NOMO-1 (cell line): Measurements from ENCODE around the gene RASA2.
"Not testable (repeated sequence)": the region's sequence is repeated elsewhere in the genome, so short reads cannot be mapped to it uniquely, and the experiment has no call there.

ENCODE experiments used
- DNase-seq, 2 experiments: peaks; one replicate each; lab custom pipeline; 2025; ENCODE audit not compliant: unreplicated experiment in 2 of 2; lab: John Stamatoyannopoulos, UW

Gene RASA2

DNA sequence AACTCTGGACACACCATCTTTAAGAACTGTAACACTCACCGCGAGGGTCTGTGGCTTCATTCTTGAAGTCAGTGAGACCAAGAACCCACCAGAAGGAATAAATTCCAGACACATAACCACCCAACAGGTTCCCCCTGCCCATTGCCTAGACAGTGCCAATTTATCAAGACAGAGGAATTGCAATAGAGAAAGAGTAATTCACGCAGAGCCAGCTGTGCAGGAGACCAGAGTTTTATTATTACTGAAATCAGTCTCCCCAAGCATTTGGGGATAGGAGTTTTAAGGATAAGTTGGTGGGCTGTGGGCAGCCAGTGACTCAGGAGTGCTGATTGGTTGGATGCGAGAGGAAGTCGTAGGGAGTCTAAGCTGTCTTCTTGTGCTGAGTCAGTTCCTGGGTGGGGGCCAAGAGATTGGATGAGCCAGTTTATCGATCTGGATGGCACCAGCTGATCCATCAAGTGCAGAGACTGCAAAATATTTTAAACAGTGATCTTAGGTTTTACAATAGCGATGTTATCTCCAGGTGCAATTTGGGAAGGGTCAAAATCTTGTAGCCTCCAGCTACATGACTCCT lies 142.1 kb downstream of the RASA2 start:
- DNase-seq: not testable (repeated sequence)

GRCh38 chr3:141629976-141630375 lies 143.1 kb downstream of the RASA2 start:
- DNase-seq: no peak

DNA sequence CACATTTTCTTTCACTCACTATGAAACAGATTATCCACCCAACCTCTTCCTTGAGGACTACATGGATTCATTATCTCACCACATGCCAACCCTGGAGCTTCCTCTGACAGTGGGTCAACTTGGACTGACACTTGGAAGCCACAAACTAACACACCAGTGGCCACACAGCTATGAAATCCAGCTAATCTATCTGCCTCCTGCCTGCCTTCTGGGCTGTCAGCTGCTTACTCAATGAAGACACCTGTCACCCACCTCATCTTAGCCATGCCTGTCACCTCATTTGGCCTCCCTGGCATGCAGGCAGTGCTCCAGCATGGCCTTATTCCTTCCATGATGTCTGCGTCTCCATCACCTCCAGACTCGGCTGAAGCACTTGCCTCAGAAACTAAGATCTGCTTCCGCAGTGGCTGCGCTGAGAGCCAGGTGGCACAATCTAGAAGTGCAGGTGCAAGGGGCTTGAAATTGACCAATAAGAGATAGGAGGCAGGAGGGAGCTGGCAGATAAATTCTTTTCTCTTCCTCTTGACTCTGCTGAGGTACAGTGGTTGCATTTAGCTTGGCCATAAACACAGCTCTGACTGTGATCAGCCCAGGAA lies 146.1 kb downstream of the RASA2 start:
- no peak for DNase-seq

DNA sequence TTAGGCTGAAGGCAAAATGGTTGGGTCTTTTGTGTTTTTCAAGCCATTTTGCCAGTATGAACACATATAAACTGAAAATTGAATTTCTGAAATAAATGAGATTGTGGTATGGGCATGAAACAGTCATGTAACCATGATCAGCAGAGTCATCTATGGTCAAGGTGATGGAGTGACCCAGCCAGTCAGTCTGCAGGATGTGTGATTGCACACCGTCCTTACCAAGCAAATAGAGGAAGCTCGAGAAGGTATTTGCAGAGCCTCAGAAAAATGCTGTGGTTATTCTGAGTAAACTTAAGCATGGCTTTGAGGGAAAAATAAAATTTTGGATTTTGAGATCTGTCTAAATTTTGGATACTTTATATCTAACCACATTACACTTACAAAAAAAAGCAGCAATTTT lies 155.4 kb downstream of the RASA2 start:
- peak; percentile 36 to 52 for DNase-seq

DNA sequence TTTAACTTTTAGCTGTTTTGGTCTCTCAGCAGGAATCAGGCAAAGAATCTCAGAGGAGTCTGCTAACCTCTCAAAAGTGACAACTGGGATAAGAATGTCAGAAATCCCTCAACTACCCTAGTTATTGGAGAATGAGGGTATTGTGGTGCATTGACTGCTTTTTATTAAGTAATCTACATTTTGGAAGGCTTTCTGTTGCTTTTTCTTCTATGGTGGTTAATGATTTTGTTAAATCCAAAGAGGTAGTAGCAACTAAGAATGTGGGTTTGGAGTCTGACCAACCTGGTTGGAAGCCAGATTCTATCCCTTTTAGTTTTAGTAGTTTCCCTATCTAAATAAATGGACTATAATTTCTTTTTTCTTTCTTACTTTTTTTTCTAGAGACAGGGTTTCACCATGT lies 156.6 kb downstream of the RASA2 start:
- DNase-seq: no peak

GRCh38 chr3:141643796-141644195 lies 157.0 kb downstream of the RASA2 start:
- DNase-seq: no peak

- peak; percentile 66 to 76 for DNase-seq
These were observed 158.1 kb downstream of the RASA2 start for GRCh38 chr3:141644931-141645330.

GRCh38 chr3:141646760-141647561 lies 160.1 kb downstream of the RASA2 start:
- peak; percentile 67 to 72 for DNase-seq

- DNase-seq: no peak
These were observed 160.7 kb downstream of the RASA2 start for GRCh38 chr3:141647562-141647915.

- DNase-seq: no peak
These were observed 161.5 kb downstream of the RASA2 start for GRCh38 chr3:141648055-141648910.

DNA sequence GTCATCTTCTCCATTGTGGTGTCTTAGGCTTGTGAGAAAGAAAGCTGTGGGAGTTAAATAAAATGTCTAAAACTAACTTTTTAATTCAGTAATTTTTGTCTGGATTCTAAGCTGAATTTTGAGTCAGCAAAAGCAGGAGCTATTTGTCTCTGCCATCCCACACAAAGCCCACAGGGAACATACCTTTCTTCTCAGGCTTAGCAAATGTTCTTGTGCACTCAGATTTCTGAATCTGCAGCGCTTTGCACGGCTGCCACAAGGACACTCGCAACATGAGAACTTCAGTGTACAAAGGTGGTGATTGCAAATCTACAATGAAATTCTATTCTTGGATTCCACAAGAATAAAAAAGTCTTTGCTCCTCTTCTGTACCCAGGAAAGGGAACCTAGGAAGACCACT lies 163.0 kb downstream of the RASA2 start:
- no peak for DNase-seq

GRCh38 chr3:141650783-141651182 lies 164.0 kb downstream of the RASA2 start:
- no peak for DNase-seq

DNA sequence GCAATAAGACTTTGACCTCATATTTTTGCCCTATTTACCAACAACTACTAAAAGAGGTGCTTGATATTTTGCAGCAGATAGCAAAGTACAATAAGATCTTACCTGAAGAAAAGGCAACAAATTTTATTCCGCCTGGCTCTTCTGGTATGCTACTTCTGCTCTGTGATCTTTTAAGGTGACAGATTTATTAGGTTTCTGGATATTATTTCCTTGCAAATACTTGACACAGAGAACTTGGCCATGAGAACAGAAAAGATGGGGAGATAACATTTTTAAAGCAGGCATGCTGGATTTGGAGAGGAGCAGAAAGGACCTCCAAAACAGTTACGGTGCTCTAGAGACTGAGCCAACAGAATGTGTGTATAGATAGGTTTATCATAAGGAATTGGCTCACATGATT lies 164.6 kb downstream of the RASA2 start:
- no peak for DNase-seq

DNA sequence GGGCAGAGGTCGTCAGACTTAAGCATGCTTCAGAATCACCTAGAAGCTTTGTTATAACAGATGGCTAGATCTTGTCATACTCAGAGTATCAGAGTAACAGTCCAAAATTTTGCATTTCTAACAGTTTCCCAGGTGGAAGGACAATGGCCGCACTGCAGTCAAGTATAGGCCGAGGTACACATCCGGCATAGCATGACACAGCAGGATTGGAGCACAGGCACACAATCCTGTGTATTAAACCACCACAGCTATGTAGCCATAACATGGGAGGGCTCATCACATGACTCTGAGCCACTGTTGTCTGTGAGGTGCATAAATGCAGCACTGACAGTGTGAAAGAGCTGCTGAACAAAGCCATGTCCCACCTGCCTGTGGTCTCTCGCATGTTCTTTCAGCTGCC lies 165.5 kb downstream of the RASA2 start:
- DNase-seq: no peak

DNA sequence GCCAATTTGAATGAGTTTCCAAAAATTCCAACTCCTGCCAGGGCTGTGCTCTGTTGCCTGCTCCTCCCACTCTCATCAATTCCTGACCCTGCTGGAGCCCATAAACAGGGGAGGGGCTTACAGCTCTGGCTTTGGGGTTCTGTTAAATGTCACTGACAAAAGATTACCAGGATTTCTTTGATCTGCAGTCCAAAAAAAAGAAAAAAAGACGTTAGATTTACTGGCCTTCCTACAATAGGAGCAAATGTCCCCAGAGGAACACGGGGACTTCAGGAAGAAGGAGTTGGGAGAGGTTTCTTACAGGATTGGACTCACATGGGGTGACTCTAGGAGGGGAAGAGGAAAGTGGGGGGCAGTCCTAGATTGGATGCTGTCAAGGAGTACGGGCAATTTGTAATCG lies 167.0 kb downstream of the RASA2 start:
- no peak for DNase-seq

DNA sequence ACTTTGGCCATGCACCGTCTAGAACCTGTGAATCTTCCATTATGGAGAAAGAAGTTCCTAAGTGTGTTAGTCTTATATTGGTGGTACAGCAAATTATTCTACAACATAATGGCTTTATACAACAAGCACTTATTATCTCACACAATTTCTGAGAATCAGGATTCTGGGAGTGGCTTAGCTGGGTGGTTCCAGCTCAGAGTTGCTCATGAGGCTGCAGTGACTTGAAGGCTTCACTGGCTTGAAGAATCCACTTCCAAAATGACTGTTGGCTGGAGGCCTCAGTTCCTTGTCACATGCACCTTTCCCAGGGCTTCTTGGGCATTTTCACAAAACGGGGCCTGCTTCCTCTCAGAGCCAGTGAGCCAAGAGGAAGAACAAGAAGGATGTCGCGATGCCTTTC lies 169.0 kb downstream of the RASA2 start:
- DNase-seq: no peak

DNA sequence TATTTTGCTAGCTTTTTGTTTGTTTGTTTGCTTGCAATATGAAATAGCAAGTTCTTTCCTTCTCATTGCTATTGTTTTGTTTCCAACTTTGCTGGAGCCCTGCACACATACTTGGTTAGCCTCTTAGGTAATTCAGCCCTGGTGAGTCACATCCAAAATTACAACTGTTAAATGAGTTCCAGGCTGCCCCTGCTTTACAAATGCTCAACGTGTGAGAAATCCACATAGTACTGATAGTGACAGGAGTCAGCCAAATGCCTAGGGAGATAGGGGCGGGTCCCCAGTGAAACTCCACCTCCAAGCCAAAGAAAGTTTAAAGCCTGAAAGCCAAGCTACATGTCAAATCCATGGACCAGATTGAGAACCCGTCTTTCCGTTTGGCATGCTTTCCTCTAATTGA lies 169.9 kb downstream of the RASA2 start:
- peak; percentile 64 to 65 for DNase-seq

GRCh38 chr3:141657516-141657915 lies 170.7 kb downstream of the RASA2 start:
- no peak for DNase-seq

GRCh38 chr3:141659821-141660613 lies 173.2 kb downstream of the RASA2 start:
- peak in 1 of 2 experiments; percentile 27 for DNase-seq

- no peak for DNase-seq
These were observed 173.8 kb downstream of the RASA2 start for GRCh38 chr3:141660614-141660947.
